Vagina (tissue), 2 donors: ENCODE results near the gene TMEM144. TPM values are rescaled to one million over a fixed set of nuclear protein-coding genes. Genes with fewer than 3 reads are reported as not detected.

ENCODE experiments used
- DNase-seq, 2 donors: peaks; one replicate each; pipeline ENCODE4 v3.0.0-alpha.2; 2017; ENCODE audit errors: extremely low spot score in 2 of 2
- H3K27ac ChIP-seq: fragments of 200-600 bp; sonication (generic); one replicate; pipeline ENCODE4 v1.5.1; 2019
- H3K27me3 ChIP-seq: fragments of 200-600 bp; sonication (generic); one replicate; pipeline ENCODE4 v1.5.1; 2019
- H3K36me3 ChIP-seq, 2 donors: fragments of 200-600 bp; sonication (generic); one replicate each; pipeline ENCODE4 v1.5.1; 2017 to 2019
- H3K4me1 ChIP-seq: fragments of 200-600 bp; sonication (generic); one replicate; pipeline ENCODE4 v1.5.1; 2019
- H3K4me3 ChIP-seq, 2 donors: fragments of 200-600 bp; sonication (generic); 1 replicate in 1 of 2; 2 replicates in 1 of 2; pipeline ENCODE4 v1.5.1; 2016 to 2019
- H3K9me3 ChIP-seq: fragments of 200-600 bp; sonication (generic); one replicate; pipeline ENCODE4 v1.5.1; 2019
- CTCF ChIP-seq, 3 experiments: fragments of 450-650 bp in 2 of 3; fragments of 200-600 bp in 1 of 3; sonication (generic) in 1 of 3; IDR thresholded peaks; one replicate each; pipeline ENCODE4 v1.5.1; 2017 to 2019; ENCODE audit warnings: antibody characterized with exemption in 3 of 3, mild to moderate bottlenecking in 2 of 3, moderate library complexity in 2 of 3
- POLR2A ChIP-seq, 2 donors: fragments of 450-650 bp; IDR thresholded peaks; one replicate each; pipeline ENCODE4 v1.6.1; 2017; ENCODE audit warnings: antibody characterized with exemption in 2 of 2, mild to moderate bottlenecking in 2 of 2, moderate library complexity in 2 of 2
- POLR2AphosphoS5 ChIP-seq, 2 donors: sonication (generic); formaldehyde crosslinking; IDR thresholded peaks; one replicate each; pipeline ENCODE4 v1.9.0; 2017; ENCODE audit warnings: antibody characterized with exemption in 2 of 2, mild to moderate bottlenecking in 2 of 2, low read depth in 1 of 2; ENCODE audit not compliant: insufficient read depth in 1 of 2
- intact Hi-C: fragments of 100-400 bp; cut with DNase I; formaldehyde crosslinking; loops from one replicate; pipeline ENCODE4 v1.15.1; 2023
- total RNA-seq: library from RNA; depleted of rRNA; stranded (reverse); fragments of >200 nt; gene quantifications from one replicate; pipeline ENCODE4 v1.2.3, GENCODE V29; 2016

The TMEM144 gene
- total RNA-seq, 1 donor from 2014 or later = 5.6 TPM

GRCh38 chr4:158197194-158197776 is 13.0 kb upstream of the TMEM144 start:
- Histone ChIP-seq H3K4me3 (no peak overlapping the region), H3K27ac (no peak overlapping the region), H3K36me3 (no peaks in the 10 kb centered on the region), H3K9me3 (no peaks in the 10 kb centered on the region), H3K4me1 (peaks cover 7% of the 10 kb centered on the region), H3K27me3 (no peaks in the 10 kb centered on the region)
- intact Hi-C loops = loop anchor here (10.0 kb wide), 1 partner anchor 58 kb away; no protein-coding TSS in a partner anchor
- TF ChIP-seq POLR2A (IDR thresholded peaks at IDR 0.05) (no peak), CTCF (IDR thresholded peaks at IDR 0.05) (no peak), POLR2AphosphoS5 (IDR thresholded peaks at IDR 0.05; ENCODE audit: insufficient read depth in 1 of 2, low read depth in 1 of 2) (no peak)
- no peak for DNase-seq

GRCh38 chr4:158200214-158200613 is 10.1 kb upstream of the TMEM144 start:
- no peaks in the 10 kb centered on the region for H3K27me3 ChIP-seq
- H3K4me3 ChIP-seq = no peak overlapping the region
- H3K4me1 ChIP-seq = no peaks in the 10 kb centered on the region
- no peaks in the 10 kb centered on the region for H3K36me3 ChIP-seq
- H3K9me3 ChIP-seq = no peaks in the 10 kb centered on the region
- no peak for TF ChIP-seq POLR2AphosphoS5 (IDR thresholded peaks at IDR 0.05; ENCODE audit: insufficient read depth in 1 of 2, low read depth in 1 of 2)
- TF ChIP-seq POLR2A (IDR thresholded peaks at IDR 0.05) = no peak
- no peak for TF ChIP-seq CTCF (IDR thresholded peaks at IDR 0.05)
- H3K27ac ChIP-seq = no peak overlapping the region
- DNase-seq = no peak
- intact Hi-C loops = no loop called here

- no peaks in the 10 kb centered on the region for H3K4me1 ChIP-seq
- TF ChIP-seq POLR2A (IDR thresholded peaks at IDR 0.05) (no peak), POLR2AphosphoS5 (IDR thresholded peaks at IDR 0.05; ENCODE audit: insufficient read depth in 1 of 2, low read depth in 1 of 2) (no peak), CTCF (IDR thresholded peaks at IDR 0.05) (no peak)
- no peaks in the 10 kb centered on the region for H3K9me3 ChIP-seq
- no peaks in the 10 kb centered on the region for H3K36me3 ChIP-seq
- no peak overlapping the region for H3K4me3 ChIP-seq
- no peak overlapping the region for H3K27ac ChIP-seq
- no peaks in the 10 kb centered on the region for H3K27me3 ChIP-seq
- DNase-seq = no peak
- intact Hi-C loops = no loop called here
These were observed 9.0 kb upstream of the TMEM144 start for GRCh38 chr4:158201322-158201721.

GRCh38 chr4:158201876-158202275 is 8.4 kb upstream of the TMEM144 start:
- no peaks in the 10 kb centered on the region for H3K9me3 ChIP-seq
- no peak overlapping the region for H3K27ac ChIP-seq
- no peak for DNase-seq
- TF ChIP-seq CTCF (IDR thresholded peaks at IDR 0.05) (no peak), POLR2A (IDR thresholded peaks at IDR 0.05) (no peak), POLR2AphosphoS5 (IDR thresholded peaks at IDR 0.05; ENCODE audit: insufficient read depth in 1 of 2, low read depth in 1 of 2) (no peak)
- no peaks in the 10 kb centered on the region for H3K36me3 ChIP-seq
- H3K4me1 ChIP-seq = no peaks in the 10 kb centered on the region
- H3K4me3 ChIP-seq = no peak overlapping the region
- intact Hi-C loops = no loop called here
- no peaks in the 10 kb centered on the region for H3K27me3 ChIP-seq

GRCh38 chr4:158202481-158202880 is 7.8 kb upstream of the TMEM144 start:
- H3K27ac ChIP-seq = no peak overlapping the region
- DNase-seq = no peak
- TF ChIP-seq CTCF (IDR thresholded peaks at IDR 0.05) (no peak), POLR2A (IDR thresholded peaks at IDR 0.05) (no peak), POLR2AphosphoS5 (IDR thresholded peaks at IDR 0.05; ENCODE audit: insufficient read depth in 1 of 2, low read depth in 1 of 2) (no peak)
- no peaks in the 10 kb centered on the region for H3K9me3 ChIP-seq
- no peaks in the 10 kb centered on the region for H3K27me3 ChIP-seq
- H3K4me3 ChIP-seq = no peak overlapping the region
- intact Hi-C loops = no loop called here
- H3K4me1 ChIP-seq = no peaks in the 10 kb centered on the region
- no peaks in the 10 kb centered on the region for H3K36me3 ChIP-seq
